GM10266 (cell line): ENCODE results near the gene SLC38A9.

ENCODE experiments used
- DNase-seq: peaks from one replicate; pipeline ENCODE4 v3.0.0; 2012; ENCODE audit errors: extremely low spot score
- TF ChIP-seq, protein P1 (sequence below): IDR thresholded peaks from 2 replicates; pipeline ENCODE4 v1.5.1; 2012; ENCODE audit warnings: mild to moderate bottlenecking, low read depth; ENCODE audit not compliant: control insufficient read depth, insufficient read depth; ENCODE audit errors: missing control alignments

SLC38A9 gene

GRCh38 chr5:55675119-55675518 lies 37.0 kb downstream of the SLC38A9 start:
- TF ChIP-seq, protein P1, sequence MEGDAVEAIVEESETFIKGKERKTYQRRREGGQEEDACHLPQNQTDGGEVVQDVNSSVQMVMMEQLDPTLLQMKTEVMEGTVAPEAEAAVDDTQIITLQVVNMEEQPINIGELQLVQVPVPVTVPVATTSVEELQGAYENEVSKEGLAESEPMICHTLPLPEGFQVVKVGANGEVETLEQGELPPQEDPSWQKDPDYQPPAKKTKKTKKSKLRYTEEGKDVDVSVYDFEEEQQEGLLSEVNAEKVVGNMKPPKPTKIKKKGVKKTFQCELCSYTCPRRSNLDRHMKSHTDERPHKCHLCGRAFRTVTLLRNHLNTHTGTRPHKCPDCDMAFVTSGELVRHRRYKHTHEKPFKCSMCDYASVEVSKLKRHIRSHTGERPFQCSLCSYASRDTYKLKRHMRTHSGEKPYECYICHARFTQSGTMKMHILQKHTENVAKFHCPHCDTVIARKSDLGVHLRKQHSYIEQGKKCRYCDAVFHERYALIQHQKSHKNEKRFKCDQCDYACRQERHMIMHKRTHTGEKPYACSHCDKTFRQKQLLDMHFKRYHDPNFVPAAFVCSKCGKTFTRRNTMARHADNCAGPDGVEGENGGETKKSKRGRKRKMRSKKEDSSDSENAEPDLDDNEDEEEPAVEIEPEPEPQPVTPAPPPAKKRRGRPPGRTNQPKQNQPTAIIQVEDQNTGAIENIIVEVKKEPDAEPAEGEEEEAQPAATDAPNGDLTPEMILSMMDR = no peak
- no peak for DNase-seq

DNA sequence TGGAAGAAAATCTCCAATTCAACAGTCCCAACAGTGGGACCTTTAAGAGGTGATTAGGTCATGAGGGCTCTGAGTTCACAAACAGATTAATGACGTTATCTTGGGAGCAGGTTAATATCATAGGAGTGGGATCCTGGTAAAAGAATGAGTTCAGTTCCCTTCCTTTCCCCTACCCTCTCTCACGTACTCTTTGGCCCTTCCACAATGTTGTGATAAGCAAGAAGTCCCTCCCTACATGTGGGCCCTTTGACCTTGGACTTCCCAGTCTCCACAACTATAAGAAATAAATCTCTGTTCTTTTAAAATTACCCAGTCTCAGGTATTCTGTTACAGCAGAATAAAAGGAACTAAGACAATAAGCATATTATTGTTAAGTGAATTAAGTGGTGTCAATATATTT lies 37.8 kb downstream of the SLC38A9 start:
- no peak for DNase-seq

GRCh38 chr5:55672477-55672911 lies 39.6 kb downstream of the SLC38A9 start:
- no peak for DNase-seq
- TF ChIP-seq, protein P1 = no peak

More for the DNA sequence above, 37.8 kb downstream of the SLC38A9 start:
- TF ChIP-seq, protein P1 = no peak

- TF ChIP-seq, protein P1 = no peak
- no peak for DNase-seq
These were observed 40.1 kb downstream of the SLC38A9 start for GRCh38 chr5:55671975-55672374.

DNA sequence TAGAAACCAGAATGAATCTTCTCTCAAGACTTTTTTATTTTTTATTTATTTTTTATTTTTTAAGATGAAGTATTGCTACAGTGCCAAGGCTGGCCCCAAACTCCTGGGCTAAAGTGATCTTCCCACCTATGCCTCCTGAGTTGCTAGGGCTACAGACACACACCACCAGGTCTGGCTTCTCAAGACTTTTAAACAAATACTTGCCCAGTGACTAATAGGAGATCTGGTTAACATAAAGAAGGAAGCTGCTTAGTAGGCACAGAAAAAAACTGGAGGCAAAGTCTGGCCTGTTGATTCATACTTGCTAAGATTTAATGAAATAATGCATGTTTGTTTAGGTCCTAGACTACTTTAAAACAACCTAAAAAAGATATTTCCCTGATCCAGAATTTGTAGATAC lies 43.8 kb downstream of the SLC38A9 start:
- TF ChIP-seq, protein P1 = no peak
- DNase-seq = no peak

- TF ChIP-seq, protein P1 = no peak
- DNase-seq = no peak
These were observed 44.2 kb downstream of the SLC38A9 start for GRCh38 chr5:55667938-55668337.

DNA sequence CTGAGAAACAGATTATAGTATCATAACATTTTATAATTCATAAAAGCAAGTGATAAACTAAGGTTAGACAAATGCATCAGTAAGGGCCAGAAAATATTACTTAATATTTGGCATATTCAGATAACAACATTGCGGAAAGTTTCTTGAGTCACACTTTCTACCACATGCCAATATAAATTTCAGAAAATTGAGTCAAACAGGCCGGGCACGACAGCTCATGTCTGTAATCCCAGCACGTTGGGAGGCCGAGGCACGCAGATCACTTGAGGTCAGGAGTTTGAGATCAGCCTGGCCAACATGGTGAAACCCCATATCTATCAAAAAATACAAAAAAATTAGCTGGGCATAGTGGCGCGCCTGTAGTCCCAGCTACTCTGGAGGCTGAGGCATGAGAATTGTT lies 47.1 kb downstream of the SLC38A9 start:
- TF ChIP-seq, protein P1 = no peak
- DNase-seq = no peak
